HCT116 (cell line): ENCODE results near the gene ZBTB37. TPM values are rescaled to one million over a fixed set of nuclear protein-coding genes. Genes with fewer than 3 reads are reported as not detected.

Experiments used
- ATAC-seq: fragments of 200-7000 bp; cut with Tn5 transposase; 2 replicates; pipeline ENCODE4 v1.9.1; 2020; ENCODE audit warnings: mild to moderate bottlenecking, moderate library complexity
- BruUV-seq: library from RNA; stranded (reverse); fragments of 400-500 nt; replicated peaks from 2 replicates; lab custom pipeline; 2021; lab: Mats Ljungman, UMichigan
- CTCF ChIA-PET: fragments of 300-600 bp; sonication (Branson Sonifier 250); formaldehyde crosslinking; loops from one replicate; lab custom pipeline; 2021; ENCODE audit warnings: antibody characterized with exemption; lab: Charles Lee
- POLR2A ChIA-PET: fragments of 300-600, 350-600 bp; sonication (Branson Sonifier 250); formaldehyde crosslinking; loops from one replicate; lab custom pipeline; 2021; ENCODE audit warnings: antibody characterized with exemption; lab: Charles Lee
- RAD21 ChIA-PET, 2 experiments: fragments of 300-600 bp; sonication (Branson Sonifier 250); formaldehyde crosslinking; loops; one replicate each; lab custom pipeline; 2023; ENCODE audit warnings: low total read pairs in 2 of 2; ENCODE audit not compliant: uncharacterized antibody in 2 of 2, unreplicated experiment in 2 of 2, low non-redundant PET in 1 of 2; lab: Charles Lee
- DNase-seq: peaks from one replicate; pipeline ENCODE4 v3.0.0-alpha.2; 2010; ENCODE audit warnings: low read depth, low spot score
- H2AFZ ChIP-seq: fragments of 200-600 bp; shearing (Covaris generic), sonication (generic); 2 replicates; pipeline ENCODE4 v1.6.1; 2017; ENCODE audit warnings: low read depth, mixed run types, mixed read lengths, antibody characterized with exemption, low read length; ENCODE audit not compliant: poor library complexity, severe bottlenecking
- H3K27ac ChIP-seq: 2 replicates; pipeline ENCODE4 v1.5.1; 2012; ENCODE audit warnings: low read depth, low read length
- H3K27me3 ChIP-seq: fragments of 200-600 bp; sonication (generic); 2 replicates; pipeline ENCODE4 v1.6.1; 2016; ENCODE audit warnings: mixed run types, low read length, mixed read lengths; ENCODE audit not compliant: insufficient read depth
- H3K36me3 ChIP-seq, 2 experiments: fragments of 200-500 bp in 1 of 2; fragments of 200-600 bp in 1 of 2; sonication (Bioruptor generic) in 1 of 2; sonication (generic) in 1 of 2; 2 replicates each; pipeline versions ENCODE4 v1.5.1 to v1.6.1; 2014 to 2016; ENCODE audit warnings: low read length in 2 of 2, inconsistent platforms in 1 of 2, mixed read lengths in 1 of 2, mixed run types in 1 of 2; ENCODE audit not compliant: insufficient read depth in 2 of 2, control insufficient read depth in 1 of 2
- H3K4me1 ChIP-seq, 2 experiments: fragments of 200-600 bp in 1 of 2; sonication (generic) in 1 of 2; 2 replicates each; pipeline versions ENCODE4 v1.5.1 to v1.6.1; 2012 to 2017; ENCODE audit warnings: low read length in 2 of 2, inconsistent platforms in 1 of 2, mild to moderate bottlenecking in 1 of 2, mixed read lengths in 1 of 2, mixed run types in 1 of 2, moderate library complexity in 1 of 2; ENCODE audit not compliant: insufficient read depth in 2 of 2, control insufficient read depth in 1 of 2
- H3K4me2 ChIP-seq: fragments of 200-600 bp; sonication (generic); 2 replicates; pipeline ENCODE4 v1.6.1; 2017; ENCODE audit warnings: mixed run types, low read length, mixed read lengths
- H3K4me3 ChIP-seq, 2 experiments: fragments of 200-600 bp in 1 of 2; sonication (generic) in 1 of 2; replicated peaks in 1 of 2; 2 replicates each; pipeline ENCODE4 v1.5.1; 2011 to 2016; ENCODE audit warnings: low read length in 2 of 2, control low read depth in 1 of 2, low read depth in 1 of 2, mild to moderate bottlenecking in 1 of 2, mixed read lengths in 1 of 2, mixed run types in 1 of 2
- H3K79me2 ChIP-seq: fragments of 200-600 bp; sonication (generic); 2 replicates; pipeline ENCODE4 v1.6.1; 2017; ENCODE audit warnings: mild to moderate bottlenecking, mixed run types, low read length, moderate library complexity, mixed read lengths; ENCODE audit not compliant: insufficient read depth
- H3K9ac ChIP-seq: fragments of 200-600 bp; sonication (generic); 2 replicates; pipeline ENCODE4 v1.6.1; 2016; ENCODE audit warnings: low read length, mixed read lengths
- H3K9me2 ChIP-seq: fragments of 200-600 bp; sonication (generic), shearing (Covaris generic); 2 replicates; pipeline ENCODE4 v1.6.1; 2017; ENCODE audit warnings: mixed run types, mild to moderate bottlenecking, moderate library complexity; ENCODE audit not compliant: insufficient read depth
- H3K9me3 ChIP-seq, 2 experiments: fragments of 200-500 bp in 1 of 2; fragments of 200-600 bp in 1 of 2; sonication (Bioruptor generic) in 1 of 2; sonication (generic) in 1 of 2; 2 replicates each; pipeline ENCODE4 v1.6.1; 2014 to 2017; ENCODE audit warnings: low read length in 2 of 2, mixed read lengths in 2 of 2, inconsistent platforms in 1 of 2, low read depth in 1 of 2, mild to moderate bottlenecking in 1 of 2, mixed run types in 1 of 2, moderate library complexity in 1 of 2; ENCODE audit not compliant: control insufficient read depth in 1 of 2, insufficient read depth in 1 of 2
- H4K20me1 ChIP-seq: fragments of 200-600 bp; sonication (generic), shearing (Covaris generic); 2 replicates; pipeline ENCODE4 v1.6.1; 2017; ENCODE audit warnings: mixed run types, mild to moderate bottlenecking, moderate library complexity; ENCODE audit not compliant: insufficient read depth
- CBX3 ChIP-seq: IDR thresholded peaks from 2 replicates; pipeline ENCODE4 v1.6.1; 2012; ENCODE audit warnings: low read depth
- ELF1 ChIP-seq: IDR thresholded peaks from 2 replicates; pipeline ENCODE4 v1.6.1; 2012; ENCODE audit warnings: low read depth, borderline replicate concordance
- MAX ChIP-seq: IDR thresholded peaks from 2 replicates; pipeline ENCODE4 v1.6.1; 2012
- POLR2A ChIP-seq: IDR thresholded peaks from 2 replicates; pipeline ENCODE4 v1.7.0; 2011; ENCODE audit warnings: borderline replicate concordance; ENCODE audit not compliant: insufficient read depth, insufficient read length; ENCODE audit errors: extremely low read depth
- POLR2AphosphoS5 ChIP-seq: IDR thresholded peaks from 2 replicates; pipeline ENCODE4 v1.6.1; 2011; ENCODE audit warnings: mild to moderate bottlenecking, low read depth, low read length, moderate library complexity
- RAD21 ChIP-seq: IDR thresholded peaks from 2 replicates; pipeline ENCODE4 v1.6.1; 2012; ENCODE audit warnings: low read depth, mild to moderate bottlenecking
- REST ChIP-seq: IDR thresholded peaks from 2 replicates; pipeline ENCODE4 v1.6.1; 2012; ENCODE audit warnings: low read depth
- SIN3A ChIP-seq: IDR thresholded peaks from 2 replicates; pipeline ENCODE4 v1.6.1; 2012; ENCODE audit warnings: low read depth
- SP1 ChIP-seq: IDR thresholded peaks from 2 replicates; pipeline ENCODE4 v1.6.1; 2012; ENCODE audit warnings: low read depth
- SRF ChIP-seq: IDR thresholded peaks from 2 replicates; pipeline ENCODE4 v1.6.1; 2012; ENCODE audit warnings: low read depth
- YY1 ChIP-seq: IDR thresholded peaks from 2 replicates; pipeline ENCODE4 v1.6.1; 2011; ENCODE audit warnings: low read length, low read depth, moderate library complexity, mild to moderate bottlenecking; ENCODE audit not compliant: insufficient replicate concordance; ENCODE audit errors: extremely low read depth
- ZBTB33 ChIP-seq: IDR thresholded peaks from 2 replicates; pipeline ENCODE4 v1.6.1; 2011; ENCODE audit warnings: mild to moderate bottlenecking, low read length, moderate library complexity; ENCODE audit not compliant: insufficient replicate concordance; ENCODE audit errors: extremely low read depth
- ZFX ChIP-seq: fragments of 450-650 bp; IDR thresholded peaks from 2 replicates; pipeline ENCODE4 v1.6.1; 2017
- intact Hi-C: fragments of 100-400 bp; cut with micrococcal nuclease; formaldehyde crosslinking; loops from 2 replicates; pipeline ENCODE4 v1.10.0; 2022
- total RNA-seq: library from RNA; stranded (reverse); gene quantifications from one replicate; pipeline ENCODE4 v1.2.1, GENCODE V29; 2021; ENCODE audit not compliant: unreplicated experiment

Gene ZBTB37
- total RNA-seq, 1 experiment from 2014 or later = 9.5 TPM

GRCh38 chr1:173867753-173868265 lies 371 bp upstream of the ZBTB37 start, which contains the start of gene GAS5:
Gene GAS5 (minus strand): TSS chr1:173867989.
- TF ChIP-seq YY1 (peak; percentile 91), MAX (peak; percentile 93), CBX3 (peak; percentile 65; the same call in 1 of the 2 replicates), SP1 (no peak; the same call in none of the 2 replicates), POLR2A (peak; percentile 100), ELF1 (no peak), SRF (peak; percentile 65; the same call in 1 of the 2 replicates), ZBTB33 (peak; percentile 42), ZFX (peak; percentile 53; the same call in 1 of the 2 replicates), REST (no peak), POLR2AphosphoS5 (peak; percentile 100), RAD21 (no peak), SIN3A (peak; percentile 99)
- CTCF ChIA-PET = no interaction called here
- BruUV-seq = no TSS peak

More at GRCh38 chr1:173867753-173868265, 371 bp upstream of the ZBTB37 start, which contains the start of gene GAS5:
- H4K20me1 ChIP-seq = peaks cover 38% of the 10 kb centered on the region; the same call in 1 of the 2 replicates
- DNase-seq = peak; percentile 99
- peak within 1 kb of the TSS; percentile 69 for H2AFZ ChIP-seq
- no peaks in the 10 kb centered on the region for H3K9me3 ChIP-seq
- RAD21 ChIA-PET = no interaction called here
- no peaks in the 10 kb centered on the region for H3K9me2 ChIP-seq
- intact Hi-C loops = loop anchor here (2.0 to 10.0 kb wide), 2 partner anchors 207 to 347 kb away; no protein-coding TSS in a partner anchor
- H3K27me3 ChIP-seq = no peaks in the 10 kb centered on the region
- POLR2A ChIA-PET = interaction anchor here (0.6 to 1.9 kb wide), 9 partner anchors 8 to 1131 kb away, joined by 3 to 11 read pairs (median 4); partner anchors contain the start of gene RC3H1
- peak within 1 kb of the TSS; percentile 69 to 94 for H3K4me3 ChIP-seq
- peaks cover 33 to 43% of the 10 kb centered on the region in 2 experiments for H3K36me3 ChIP-seq
- peaks cover 11 to 40% of the 10 kb centered on the region in 2 experiments; a peak in 3 of 4 replicates for H3K4me1 ChIP-seq
- H3K27ac ChIP-seq = peak within 1 kb of the TSS; percentile 91
- peak within 1 kb of the TSS; percentile 94 for H3K9ac ChIP-seq
- ATAC-seq = peak; percentile 85
- peak within 1 kb of the TSS; percentile 95 for H3K4me2 ChIP-seq
- H3K79me2 ChIP-seq = peaks cover 38% of the 10 kb centered on the region
